Neutrophil (primary cell): ENCODE results near the gene DUSP2.

Source experiments
- H3K27ac ChIP-seq: fragments of 200-600 bp; sonication (generic); 2 replicates; pipeline ENCODE4 v1.5.1; 2016; ENCODE audit warnings: mild to moderate bottlenecking, moderate library complexity
- H3K27me3 ChIP-seq: fragments of 200-600 bp; sonication (generic); 2 replicates; pipeline ENCODE4 v1.6.0; 2016; ENCODE audit warnings: mild to moderate bottlenecking
- H3K36me3 ChIP-seq: fragments of 200-600 bp; sonication (generic); 2 replicates; pipeline ENCODE4 v1.5.1; 2017
- H3K4me1 ChIP-seq, 2 experiments: fragments of 200-600 bp in 1 of 2; sonication (generic) in 1 of 2; 1 replicate in 1 of 2; 2 replicates in 1 of 2; pipeline versions ENCODE4 v1.5.1 to v1.6.1; 2013 to 2016; ENCODE audit warnings: low read depth in 1 of 2, low read length in 1 of 2, mild to moderate bottlenecking in 1 of 2, moderate library complexity in 1 of 2; ENCODE audit not compliant: control insufficient read depth in 1 of 2, insufficient read depth in 1 of 2
- H3K4me3 ChIP-seq, 2 experiments: fragments of 200-600 bp in 1 of 2; sonication (generic) in 1 of 2; 1 replicate in 1 of 2; 2 replicates in 1 of 2; pipeline ENCODE4 v1.5.1; 2013 to 2016; ENCODE audit warnings: low read depth in 1 of 2, low read length in 1 of 2, mild to moderate bottlenecking in 1 of 2, moderate library complexity in 1 of 2
- H3K9me3 ChIP-seq: fragments of 200-600 bp; sonication (generic); 2 replicates; pipeline ENCODE4 v1.5.1; 2016
- TF ChIP-seq, protein P1 (sequence below): fragments of 200-600 bp; sonication (generic); IDR thresholded peaks from 2 replicates; pipeline ENCODE4 v1.5.1; 2016; ENCODE audit warnings: antibody characterized with exemption

Gene DUSP2, protein sequence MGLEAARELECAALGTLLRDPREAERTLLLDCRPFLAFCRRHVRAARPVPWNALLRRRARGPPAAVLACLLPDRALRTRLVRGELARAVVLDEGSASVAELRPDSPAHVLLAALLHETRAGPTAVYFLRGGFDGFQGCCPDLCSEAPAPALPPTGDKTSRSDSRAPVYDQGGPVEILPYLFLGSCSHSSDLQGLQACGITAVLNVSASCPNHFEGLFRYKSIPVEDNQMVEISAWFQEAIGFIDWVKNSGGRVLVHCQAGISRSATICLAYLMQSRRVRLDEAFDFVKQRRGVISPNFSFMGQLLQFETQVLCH

DNA sequence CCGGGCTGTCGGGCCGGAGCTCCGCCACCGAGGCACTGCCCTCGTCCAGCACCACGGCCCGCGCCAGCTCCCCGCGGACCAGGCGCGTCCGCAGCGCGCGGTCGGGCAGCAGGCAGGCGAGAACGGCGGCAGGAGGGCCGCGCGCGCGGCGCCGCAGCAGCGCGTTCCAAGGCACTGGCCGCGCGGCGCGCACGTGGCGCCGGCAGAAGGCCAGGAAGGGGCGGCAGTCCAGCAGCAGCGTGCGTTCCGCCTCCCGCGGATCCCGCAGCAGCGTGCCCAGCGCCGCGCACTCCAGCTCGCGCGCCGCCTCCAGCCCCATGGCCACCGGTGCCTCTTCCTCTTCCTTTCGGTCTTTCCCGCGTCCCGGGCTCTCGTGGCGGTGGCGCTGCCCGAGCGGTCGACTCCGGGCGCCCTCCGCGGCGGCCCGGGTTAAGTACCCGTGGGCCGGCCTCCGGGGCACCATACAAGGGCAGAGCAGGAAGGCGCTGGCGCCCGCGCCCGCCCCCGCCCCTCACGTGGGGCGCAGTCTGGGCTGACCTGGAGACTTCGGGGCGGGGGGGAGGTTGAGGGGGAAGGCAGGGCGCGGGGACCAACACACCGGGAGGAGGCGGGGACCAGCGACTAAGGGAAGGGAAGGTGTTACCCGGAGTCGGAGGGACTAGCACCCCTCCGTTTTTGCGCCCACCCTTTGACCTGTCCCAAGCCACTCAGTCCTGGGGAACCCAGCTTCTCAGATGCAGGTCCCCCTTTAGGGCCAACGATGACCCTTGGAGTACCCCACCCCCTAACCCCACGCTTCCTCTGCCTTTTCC lies at the start of gene DUSP2:
TSS of gene DUSP2 (minus strand) at position 405 of the 812 bp plus-strand sequence. CDS start at position 319, 86 bp downstream.
- Histone ChIP-seq H3K36me3 (no peaks in the 10 kb centered on the region), H3K4me3 (peak within 1 kb of the TSS; percentile 68 to 76), H3K4me1 (peaks cover 44 to 48% of the 10 kb centered on the region in 2 experiments), H3K27me3 (peaks cover 9% of the 10 kb centered on the region), H3K9me3 (no peaks in the 10 kb centered on the region), H3K27ac (peak within 1 kb of the TSS; percentile 86)
- TF ChIP-seq, protein P1, sequence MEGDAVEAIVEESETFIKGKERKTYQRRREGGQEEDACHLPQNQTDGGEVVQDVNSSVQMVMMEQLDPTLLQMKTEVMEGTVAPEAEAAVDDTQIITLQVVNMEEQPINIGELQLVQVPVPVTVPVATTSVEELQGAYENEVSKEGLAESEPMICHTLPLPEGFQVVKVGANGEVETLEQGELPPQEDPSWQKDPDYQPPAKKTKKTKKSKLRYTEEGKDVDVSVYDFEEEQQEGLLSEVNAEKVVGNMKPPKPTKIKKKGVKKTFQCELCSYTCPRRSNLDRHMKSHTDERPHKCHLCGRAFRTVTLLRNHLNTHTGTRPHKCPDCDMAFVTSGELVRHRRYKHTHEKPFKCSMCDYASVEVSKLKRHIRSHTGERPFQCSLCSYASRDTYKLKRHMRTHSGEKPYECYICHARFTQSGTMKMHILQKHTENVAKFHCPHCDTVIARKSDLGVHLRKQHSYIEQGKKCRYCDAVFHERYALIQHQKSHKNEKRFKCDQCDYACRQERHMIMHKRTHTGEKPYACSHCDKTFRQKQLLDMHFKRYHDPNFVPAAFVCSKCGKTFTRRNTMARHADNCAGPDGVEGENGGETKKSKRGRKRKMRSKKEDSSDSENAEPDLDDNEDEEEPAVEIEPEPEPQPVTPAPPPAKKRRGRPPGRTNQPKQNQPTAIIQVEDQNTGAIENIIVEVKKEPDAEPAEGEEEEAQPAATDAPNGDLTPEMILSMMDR = peak; percentile 48

DNA sequence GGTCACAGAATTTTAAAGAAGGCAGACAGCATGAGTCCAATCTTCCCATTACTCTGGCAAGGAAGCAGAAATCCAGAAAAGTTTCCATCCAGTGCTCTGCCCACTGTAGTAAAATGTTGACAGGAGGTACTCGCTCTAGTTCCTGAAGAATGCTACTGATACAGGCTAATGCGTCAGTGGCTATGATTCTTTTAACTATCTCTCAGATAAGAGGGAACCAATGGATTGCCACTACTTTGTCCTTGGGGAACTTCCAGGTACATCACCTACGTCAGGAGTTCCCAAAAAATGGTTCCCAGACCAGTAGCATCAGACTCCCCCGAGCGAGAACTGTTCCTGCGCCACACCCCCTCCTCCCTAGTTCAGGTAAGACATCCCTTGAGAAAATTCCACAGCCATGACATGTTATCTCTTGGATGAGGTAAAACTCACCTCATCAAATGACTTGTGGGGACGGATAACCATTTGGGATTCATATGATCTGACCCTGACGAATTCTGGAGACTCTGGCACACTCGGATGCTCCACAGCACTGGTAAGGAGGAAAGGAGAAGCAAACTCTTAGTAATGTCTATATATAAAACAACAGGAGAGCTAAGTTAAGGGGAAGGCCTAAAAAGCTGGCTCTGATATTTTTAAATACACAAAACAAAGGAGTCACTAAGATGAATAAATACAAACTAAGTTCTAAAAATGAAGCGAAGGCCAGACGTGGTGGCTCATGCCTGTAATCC lies 46.9 kb upstream of the DUSP2 start:
- no peaks in the 10 kb centered on the region for H3K9me3 ChIP-seq
- no peak overlapping the region for H3K4me3 ChIP-seq
- H3K27me3 ChIP-seq = no peaks in the 10 kb centered on the region
- no peak overlapping the region for H3K27ac ChIP-seq
- peaks cover 45% of the 10 kb centered on the region for H3K36me3 ChIP-seq
- H3K4me1 ChIP-seq = no peaks in the 10 kb centered on the region
- TF ChIP-seq, protein P1 = no peak

DNA sequence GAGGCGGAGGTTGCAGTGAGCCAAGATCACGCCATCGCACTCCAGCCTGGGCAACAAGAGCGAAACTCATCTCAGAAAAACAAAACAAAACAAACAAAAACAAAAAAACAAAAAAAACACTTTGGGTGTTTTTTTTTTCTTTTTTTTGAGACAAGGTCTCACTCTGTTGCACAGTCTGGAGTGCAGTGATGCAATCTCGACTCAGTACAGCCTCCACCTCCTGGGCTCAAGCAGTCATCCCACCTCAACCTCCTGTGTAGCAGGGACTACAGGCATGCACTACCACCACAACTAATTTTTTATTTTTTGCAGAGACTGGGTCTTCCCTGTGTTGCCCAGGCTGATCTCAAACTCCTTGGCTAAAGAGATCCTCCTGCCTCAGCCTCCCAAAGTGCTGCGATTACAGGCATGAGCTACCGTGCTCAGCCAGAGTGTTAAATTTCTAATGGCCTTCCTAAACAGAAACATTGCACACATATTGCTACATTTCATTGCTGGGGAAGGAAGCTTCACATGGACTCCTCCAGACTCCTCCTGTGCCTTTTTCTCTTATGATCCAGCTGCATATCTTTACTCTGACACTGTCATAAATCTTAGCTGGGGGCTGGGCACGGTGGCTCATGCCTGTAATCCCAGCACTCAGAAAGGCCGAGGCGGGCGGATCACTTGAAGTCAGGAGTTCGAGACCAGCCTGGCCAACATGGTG lies 43.7 kb upstream of the DUSP2 start:
- no peaks in the 10 kb centered on the region for H3K4me1 ChIP-seq
- H3K27ac ChIP-seq = no peak overlapping the region
- H3K36me3 ChIP-seq = peaks cover 65% of the 10 kb centered on the region
- H3K4me3 ChIP-seq = no peak overlapping the region
- no peaks in the 10 kb centered on the region for H3K9me3 ChIP-seq
- TF ChIP-seq, protein P1 = no peak
- no peaks in the 10 kb centered on the region for H3K27me3 ChIP-seq

DNA sequence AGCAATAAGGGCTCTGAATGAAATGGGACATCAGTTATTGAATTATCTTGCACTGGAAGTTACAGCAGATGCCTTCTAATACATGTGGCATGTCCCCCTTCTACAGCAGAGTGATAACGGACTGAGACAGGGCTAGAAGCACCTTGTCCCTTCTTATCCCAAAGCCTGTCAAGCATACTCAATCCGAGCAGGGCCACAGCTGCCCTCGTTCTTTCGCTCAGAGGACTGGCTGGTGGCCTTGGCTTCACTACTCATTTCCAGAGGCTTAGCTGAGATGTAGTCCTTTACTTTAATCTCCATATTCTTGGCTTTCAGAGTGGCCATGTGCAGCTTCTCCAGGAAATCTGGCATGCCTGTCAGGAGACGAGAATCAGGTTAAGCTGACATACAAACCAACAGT lies 41.3 kb upstream of the DUSP2 start:
- TF ChIP-seq, protein P1 = no peak

DNA sequence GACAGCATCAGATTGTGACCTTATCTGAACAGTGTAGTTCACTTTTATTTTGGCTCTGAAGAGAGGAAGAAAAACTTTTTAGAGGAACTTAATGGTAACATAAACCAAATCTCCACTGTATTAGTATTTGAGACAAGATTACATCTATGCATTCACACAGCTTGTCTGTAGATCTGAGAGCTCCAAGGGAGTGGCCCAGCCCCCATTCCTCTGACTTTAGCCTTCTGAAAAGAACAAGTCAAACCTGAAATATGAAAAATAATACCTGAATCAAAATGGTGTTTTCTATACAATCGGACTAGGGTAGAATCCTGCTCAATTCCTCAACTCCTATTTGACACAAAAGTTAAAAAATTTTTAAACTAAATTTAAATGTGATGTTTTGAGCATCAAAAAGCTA lies 40.3 kb upstream of the DUSP2 start:
- H3K36me3 ChIP-seq = peaks cover 40% of the 10 kb centered on the region
- TF ChIP-seq, protein P1 = no peak
- no peak overlapping the region for H3K27ac ChIP-seq
- no peaks in the 10 kb centered on the region for H3K9me3 ChIP-seq
- no peaks in the 10 kb centered on the region for H3K4me1 ChIP-seq
- H3K4me3 ChIP-seq = no peak overlapping the region
- H3K27me3 ChIP-seq = no peaks in the 10 kb centered on the region

More for the DNA sequence above, 41.3 kb upstream of the DUSP2 start:
- H3K9me3 ChIP-seq = no peaks in the 10 kb centered on the region
- no peak overlapping the region for H3K4me3 ChIP-seq
- H3K27ac ChIP-seq = no peak overlapping the region
- no peaks in the 10 kb centered on the region for H3K4me1 ChIP-seq
- no peaks in the 10 kb centered on the region for H3K27me3 ChIP-seq
- H3K36me3 ChIP-seq = peaks cover 50% of the 10 kb centered on the region
